HepG2 (cell line): Measurements from ENCODE around the gene ZNF507. TPM values are rescaled to one million over a fixed set of nuclear protein-coding genes. Genes with fewer than 3 reads are reported as not detected.

Experiments used
- CERS6 ChIP-seq: sonication (generic); formaldehyde crosslinking; IDR thresholded peaks from 2 replicates; pipeline ENCODE4 v1.5.0; 2020; ENCODE audit warnings: missing genetic modification reagents
- DPF2 ChIP-seq: sonication (generic); formaldehyde crosslinking; IDR thresholded peaks from 2 replicates; pipeline ENCODE4 v1.4.0; 2020; ENCODE audit warnings: mild to moderate bottlenecking, low read depth, missing genetic modification reagents, borderline replicate concordance
- GFI1 ChIP-seq: sonication (generic); formaldehyde crosslinking; IDR thresholded peaks from 2 replicates; pipeline ENCODE4 v1.5.0; 2020; ENCODE audit warnings: missing genetic modification reagents, mild to moderate bottlenecking, borderline replicate concordance
- HBP1 ChIP-seq: IDR thresholded peaks from 2 replicates; pipeline ENCODE4 v1.6.1; 2016; ENCODE audit warnings: low read depth, control low read depth
- HCFC1 ChIP-seq: fragments of 150-350 bp; IDR thresholded peaks from 2 replicates; pipeline ENCODE4 v1.6.1; 2014; ENCODE audit warnings: low read depth, low read length
- MIER2 ChIP-seq: IDR thresholded peaks from 2 replicates; pipeline ENCODE4 v1.6.1; 2016; ENCODE audit warnings: missing biosample characterization, missing genetic modification reagents
- MTF2 ChIP-seq: sonication (generic); formaldehyde crosslinking; IDR thresholded peaks from 2 replicates; pipeline ENCODE4 v1.5.0; 2020; ENCODE audit warnings: missing genetic modification reagents, borderline replicate concordance
- NR2C2 ChIP-seq: sonication (generic); formaldehyde crosslinking; IDR thresholded peaks from 2 replicates; pipeline ENCODE4 v1.4.0; 2020; ENCODE audit warnings: missing genetic modification reagents, mild to moderate bottlenecking, moderate library complexity, borderline replicate concordance
- POLR2AphosphoS2 ChIP-seq: IDR thresholded peaks from 2 replicates; pipeline ENCODE4 v1.6.1; 2011; ENCODE audit warnings: low read depth, low read length, improper control_type of control experiment
- POLR2G ChIP-seq: fragments of 200-400 bp; formaldehyde crosslinking; IDR thresholded peaks from 2 replicates; pipeline ENCODE4 v1.6.1; 2018; ENCODE audit warnings: mild to moderate bottlenecking, low read depth, low read length, moderate library complexity
- ZKSCAN1 ChIP-seq: fragments of 150-350 bp; IDR thresholded peaks from 2 replicates; pipeline ENCODE4 v1.6.1; 2014; ENCODE audit warnings: low read length
- ZNF253 ChIP-seq: sonication (generic); formaldehyde crosslinking; IDR thresholded peaks from 2 replicates; pipeline ENCODE4 v1.8.0; 2022; ENCODE audit warnings: mild to moderate bottlenecking, missing genetic modification reagents, borderline replicate concordance
- ZNF331 ChIP-seq: sonication (generic); formaldehyde crosslinking; IDR thresholded peaks from 2 replicates; pipeline ENCODE4 v1.4.0; 2020; ENCODE audit warnings: missing genetic modification reagents
- ZNF749 ChIP-seq: sonication (generic); formaldehyde crosslinking; IDR thresholded peaks from 2 replicates; pipeline ENCODE4 v1.8.0; 2022; ENCODE audit warnings: mild to moderate bottlenecking, missing genetic modification reagents, moderate library complexity, borderline replicate concordance
- ZNF766 ChIP-seq: sonication (generic); formaldehyde crosslinking; IDR thresholded peaks from 2 replicates; pipeline ENCODE4 v1.5.0; 2020; ENCODE audit warnings: missing genetic modification reagents, borderline replicate concordance
- ZNF788 ChIP-seq: sonication (generic); formaldehyde crosslinking; IDR thresholded peaks from 2 replicates; pipeline ENCODE4 v1.5.0; 2020; ENCODE audit warnings: mild to moderate bottlenecking, missing genetic modification reagents, borderline replicate concordance
- polyA plus RNA-seq, 8 experiments: library from polyadenylated mRNA; depleted of rRNA in 3 of 8; stranded (reverse) in 7 of 8; unstranded in 1 of 8; fragments of >200 nt; fragmentation: Illumina TruSeq in 4 of 8; extraction: Trizol in 4 of 8; gene quantifications; 2 replicates each; pipeline versions ENCODE4 v1.2.1 to v1.2.3, GENCODE V29; 2011 to 2016; ENCODE audit warnings: low read depth in 4 of 8, missing spikeins in 1 of 8, mixed read lengths in 1 of 8; ENCODE audit not compliant: insufficient read depth in 1 of 8
- total RNA-seq, 5 experiments: library from RNA; depleted of rRNA; stranded (reverse); fragments of >200 nt; fragmentation: Illumina TruSeq; extraction: Trizol; gene quantifications; 2 replicates each; pipeline ENCODE4 v1.2.3, GENCODE V29; 2016; ENCODE audit warnings: low read depth in 1 of 5
- TF ChIP-seq, protein P1 (sequence below), 2 experiments: fragments of 450-650 bp in 1 of 2; sonication (generic) in 1 of 2; formaldehyde crosslinking in 1 of 2; IDR thresholded peaks; 2 replicates each; pipeline versions ENCODE4 v1.6.1 to v1.8.0; 2016 to 2022; ENCODE audit warnings: antibody characterized with exemption in 1 of 2, mild to moderate bottlenecking in 1 of 2, missing genetic modification reagents in 1 of 2

The ZNF507 gene
- total and polyA plus RNA-seq, 2 of the 13 experiments (the other 11 are each of a cell fraction or from before 2014, with no cell fraction given): 7.3 to 10.9 TPM

DNA sequence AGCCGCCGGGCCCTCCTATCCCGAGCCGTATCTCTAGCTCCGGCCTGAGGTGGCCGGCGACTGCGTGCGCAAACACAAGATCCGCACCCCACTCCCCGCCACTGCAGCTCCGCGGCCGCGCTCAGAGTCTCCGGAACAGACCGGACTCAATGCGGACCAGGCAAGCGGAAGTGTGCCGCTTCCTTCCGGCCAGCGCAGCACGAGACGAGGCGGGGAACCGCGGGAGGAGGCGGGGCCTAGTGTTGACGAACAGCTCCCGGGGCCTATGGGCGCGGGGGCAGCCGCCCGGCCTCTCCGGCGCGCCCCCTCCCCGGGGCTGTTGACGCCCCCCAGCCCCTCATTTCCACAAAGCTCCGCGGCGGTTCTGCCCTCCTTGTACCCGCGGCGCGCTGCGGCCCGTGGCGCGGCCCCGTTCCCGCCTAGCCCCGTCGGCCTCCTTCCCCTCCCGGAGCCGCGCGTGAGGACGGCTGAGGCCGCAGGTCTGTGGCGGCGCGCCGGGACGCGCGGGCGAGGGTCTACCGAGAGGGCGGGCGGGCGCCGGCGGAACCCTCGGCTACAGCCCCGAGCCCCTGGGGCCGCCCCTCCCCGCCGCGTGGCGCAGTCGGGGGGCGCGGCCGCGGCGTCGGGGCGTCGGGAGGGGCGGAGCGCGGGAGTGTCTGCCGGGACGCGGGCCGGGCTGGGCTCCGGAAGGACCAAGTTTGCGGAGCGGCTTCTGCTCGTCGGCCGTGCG, 60.2 kb downstream of the ZNF507 start, which contains the start of gene DPY19L3 (continued):
- TF ChIP-seq, protein P1, sequence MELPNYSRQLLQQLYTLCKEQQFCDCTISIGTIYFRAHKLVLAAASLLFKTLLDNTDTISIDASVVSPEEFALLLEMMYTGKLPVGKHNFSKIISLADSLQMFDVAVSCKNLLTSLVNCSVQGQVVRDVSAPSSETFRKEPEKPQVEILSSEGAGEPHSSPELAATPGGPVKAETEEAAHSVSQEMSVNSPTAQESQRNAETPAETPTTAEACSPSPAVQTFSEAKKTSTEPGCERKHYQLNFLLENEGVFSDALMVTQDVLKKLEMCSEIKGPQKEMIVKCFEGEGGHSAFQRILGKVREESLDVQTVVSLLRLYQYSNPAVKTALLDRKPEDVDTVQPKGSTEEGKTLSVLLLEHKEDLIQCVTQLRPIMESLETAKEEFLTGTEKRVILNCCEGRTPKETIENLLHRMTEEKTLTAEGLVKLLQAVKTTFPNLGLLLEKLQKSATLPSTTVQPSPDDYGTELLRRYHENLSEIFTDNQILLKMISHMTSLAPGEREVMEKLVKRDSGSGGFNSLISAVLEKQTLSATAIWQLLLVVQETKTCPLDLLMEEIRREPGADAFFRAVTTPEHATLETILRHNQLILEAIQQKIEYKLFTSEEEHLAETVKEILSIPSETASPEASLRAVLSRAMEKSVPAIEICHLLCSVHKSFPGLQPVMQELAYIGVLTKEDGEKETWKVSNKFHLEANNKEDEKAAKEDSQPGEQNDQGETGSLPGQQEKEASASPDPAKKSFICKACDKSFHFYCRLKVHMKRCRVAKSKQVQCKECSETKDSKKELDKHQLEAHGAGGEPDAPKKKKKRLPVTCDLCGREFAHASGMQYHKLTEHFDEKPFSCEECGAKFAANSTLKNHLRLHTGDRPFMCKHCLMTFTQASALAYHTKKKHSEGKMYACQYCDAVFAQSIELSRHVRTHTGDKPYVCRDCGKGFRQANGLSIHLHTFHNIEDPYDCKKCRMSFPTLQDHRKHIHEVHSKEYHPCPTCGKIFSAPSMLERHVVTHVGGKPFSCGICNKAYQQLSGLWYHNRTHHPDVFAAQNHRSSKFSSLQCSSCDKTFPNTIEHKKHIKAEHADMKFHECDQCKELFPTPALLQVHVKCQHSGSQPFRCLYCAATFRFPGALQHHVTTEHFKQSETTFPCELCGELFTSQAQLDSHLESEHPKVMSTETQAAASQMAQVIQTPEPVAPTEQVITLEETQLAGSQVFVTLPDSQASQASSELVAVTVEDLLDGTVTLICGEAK (IDR thresholded peaks at IDR 0.05): peak; percentile 57
- TF ChIP-seq, protein P1 (CRISPR knock-in tag; IDR thresholded peaks at IDR 0.05): peak; percentile 6; the same call in 1 of the 2 replicates
- TF ChIP-seq MTF2 (CRISPR knock-in tag) (no peak), NR2C2 (CRISPR knock-in tag) (peak; percentile 40; the same call in 1 of the 2 replicates), ZNF253 (CRISPR knock-in tag) (0 out of 2 replicates have a peak, but pooled peaks have one; percentile 65), ZNF766 (CRISPR knock-in tag) (no peak), MIER2 (CRISPR knock-in tag) (no peak), DPF2 (CRISPR knock-in tag) (no peak), HBP1 (CRISPR knock-in tag) (peak; percentile 81), ZNF788 (CRISPR knock-in tag) (peak; percentile 75; the same call in 1 of the 2 replicates), POLR2G (peak; percentile 97), CERS6 (CRISPR knock-in tag) (no peak), GFI1 (CRISPR knock-in tag) (no peak), ZNF749 (CRISPR knock-in tag) (peak; percentile 70; the same call in 1 of the 2 replicates), ZKSCAN1 (peak; percentile 9; the same call in 1 of the 2 replicates), POLR2AphosphoS2 (no peak), HCFC1 (peak; percentile 31; the same call in 1 of the 2 replicates), ZNF331 (peak; percentile 59; the same call in 1 of the 2 replicates)
